Ovary (tissue), 9 donors: Measurements from ENCODE around the gene CRLF3. TPM values are rescaled to one million over a fixed set of nuclear protein-coding genes. Genes with fewer than 3 reads are reported as not detected.

Experiments used
- polyA plus RNA-seq, 2 donors: library from polyadenylated mRNA; stranded (reverse); fragments of 200-250 nt in 1 of 2; fragments of 350-450 nt in 1 of 2; fragmentation: Illumina TruSeq in 1 of 2; extraction: RNeasy Lipid Tissue Mini Kit (QIAGEN cat#74804) in 1 of 2; gene quantifications; one replicate each; pipeline ENCODE4 v1.2.3, GENCODE V29; 2013 to 2014
- small RNA-seq: library from RNA; depleted of rRNA; stranded (forward); fragments of <200 nt; gene quantifications from one replicate; pipeline ENCODE3, GENCODE V24; 2016
- total RNA-seq, 7 donors: library from RNA; depleted of rRNA in 2 of 7; stranded (reverse); fragments of >200 nt in 2 of 7; fragmentation: NEBNext Ultra II Directional in 3 of 7; extraction: Animal tissue kit (Norgen Biotek cat#: 25700) in 3 of 7; gene quantifications; one replicate each; pipeline versions ENCODE4 v1.1.0 to v1.2.4, GENCODE V29; 2016 to 2023
- donor health status: DM: no; HTN: no; CAD: no; lungs with moderate emphysema.
- donor health status: DM: no; HTN: no; CAD: no.
- donor health status: Bipolar disorder and iron deficiency.
- donor health status: DM: yes; HTN: yes; CAD: no.
- donor health status: DM: no; HTN: no; CAD: no.
- donor health status: DM: yes; HTN: yes; CAD: no.

The CRLF3 gene
- total and polyA plus RNA-seq, 9 donors, result 4.3 to 8.4 (median 7.0) TPM

Small RNA genes lying within 50 kb of the gene (small RNA-seq; reads per million reads assigned to genes)
- not detected for gene RNU6-298P

Other genes with a start within 250 kb of the CRLF3 start
- 1 to 10 TPM in 6 of 7 donors, under 1 TPM in 1; 0.92 to 2.5 (median 1.5) TPM for gene ATAD5, start 7.3 kb upstream of the CRLF3 start, total RNA-seq
- gene ATAD5, start 7.3 kb upstream of the CRLF3 start, polyA plus RNA-seq, result under 1 TPM; 0.62 TPM
- gene TEFM, start 81.5 kb upstream of the CRLF3 start, total RNA-seq, result 10 to 100 TPM; 11.8 to 18.3 (median 14.7) TPM
- 10 to 100 TPM in 1 of 2 donors, 1 to 10 TPM in 1; 9.4 to 13.2 TPM for gene TEFM, start 81.5 kb upstream of the CRLF3 start, polyA plus RNA-seq
- 10 to 100 TPM in 1 of 7 donors, 1 to 10 TPM in 6; 4.7 to 11.5 (median 6.0) TPM for gene ADAP2, start 97.3 kb upstream of the CRLF3 start, total RNA-seq
- gene ADAP2, start 97.3 kb upstream of the CRLF3 start, polyA plus RNA-seq, result 10 to 100 TPM in 1 of 2 donors, 1 to 10 TPM in 1; 5.4 to 17.6 TPM
- gene RNF135, start 146.3 kb upstream of the CRLF3 start, total RNA-seq, result 10 to 100 TPM; 15.0 to 19.6 (median 18.3) TPM
- 10 to 100 TPM; 14.8 to 25.0 TPM for gene RNF135, start 146.3 kb upstream of the CRLF3 start, polyA plus RNA-seq